ENCODE data around the gene OR52N5.

Gene OR52N5

DNA sequence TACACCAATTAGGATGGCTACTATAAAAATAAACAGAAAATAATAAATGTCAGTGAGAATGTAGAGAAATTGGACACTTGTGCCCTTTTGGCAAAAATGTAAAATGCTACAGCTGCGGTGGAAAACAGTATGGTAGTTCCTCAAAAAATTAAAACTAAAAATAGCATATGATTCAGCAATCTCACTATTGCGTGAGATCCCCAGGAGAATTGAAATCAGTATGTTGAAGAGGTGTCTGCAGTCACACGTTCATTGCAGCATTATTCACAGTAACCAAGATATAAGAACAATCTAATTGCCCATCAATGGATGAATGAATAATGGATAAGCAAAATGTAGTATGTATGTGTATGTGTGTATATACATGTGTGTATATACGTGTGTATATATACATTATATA is 32.4 kb upstream of the OR52N5 start:
- Histone ChIP-seq H3K9ac (ENCODE audit: low read length) (no peak overlapping the region), H3F3A (ENCODE audit: insufficient read depth, low read length) (no peaks in the 10 kb centered on the region), H3K9me2 (ENCODE audit: low read depth, low read length) (no peaks in the 10 kb centered on the region), H3K4me2 (ENCODE audit: low read length) (no peak overlapping the region), H3K4me3 (ENCODE audit: low read depth, low read length, poor library complexity, severe bottlenecking) (no peak overlapping the region), H3K36me3 (ENCODE audit: insufficient read depth, low read length) (no peaks in the 10 kb centered on the region), H3K79me2 (ENCODE audit: insufficient read depth, low read length) (no peaks in the 10 kb centered on the region), H3K4me1 (ENCODE audit: insufficient read depth, low read length, severe bottlenecking) (no peaks in the 10 kb centered on the region), H4K20me1 (ENCODE audit: insufficient read depth, low read length) (no peaks in the 10 kb centered on the region), H3K9me3 (ENCODE audit: low read length) (no peaks in the 10 kb centered on the region), H2AFZ (ENCODE audit: low read length) (no peak overlapping the region), H3K27me3 (ENCODE audit: insufficient read depth, low read length) (no peaks in the 10 kb centered on the region), H3K27ac (ENCODE audit: low read depth, low read length, poor library complexity, severe bottlenecking) (no peak overlapping the region)
- TF ChIP-seq, protein P1, sequence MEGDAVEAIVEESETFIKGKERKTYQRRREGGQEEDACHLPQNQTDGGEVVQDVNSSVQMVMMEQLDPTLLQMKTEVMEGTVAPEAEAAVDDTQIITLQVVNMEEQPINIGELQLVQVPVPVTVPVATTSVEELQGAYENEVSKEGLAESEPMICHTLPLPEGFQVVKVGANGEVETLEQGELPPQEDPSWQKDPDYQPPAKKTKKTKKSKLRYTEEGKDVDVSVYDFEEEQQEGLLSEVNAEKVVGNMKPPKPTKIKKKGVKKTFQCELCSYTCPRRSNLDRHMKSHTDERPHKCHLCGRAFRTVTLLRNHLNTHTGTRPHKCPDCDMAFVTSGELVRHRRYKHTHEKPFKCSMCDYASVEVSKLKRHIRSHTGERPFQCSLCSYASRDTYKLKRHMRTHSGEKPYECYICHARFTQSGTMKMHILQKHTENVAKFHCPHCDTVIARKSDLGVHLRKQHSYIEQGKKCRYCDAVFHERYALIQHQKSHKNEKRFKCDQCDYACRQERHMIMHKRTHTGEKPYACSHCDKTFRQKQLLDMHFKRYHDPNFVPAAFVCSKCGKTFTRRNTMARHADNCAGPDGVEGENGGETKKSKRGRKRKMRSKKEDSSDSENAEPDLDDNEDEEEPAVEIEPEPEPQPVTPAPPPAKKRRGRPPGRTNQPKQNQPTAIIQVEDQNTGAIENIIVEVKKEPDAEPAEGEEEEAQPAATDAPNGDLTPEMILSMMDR (IDR thresholded peaks at IDR 0.05; ENCODE audit: low read length) = no peak
- TF ChIP-seq EZH2 (IDR thresholded peaks at IDR 0.05; ENCODE audit: borderline replicate concordance, low read length) = no peak

DNA sequence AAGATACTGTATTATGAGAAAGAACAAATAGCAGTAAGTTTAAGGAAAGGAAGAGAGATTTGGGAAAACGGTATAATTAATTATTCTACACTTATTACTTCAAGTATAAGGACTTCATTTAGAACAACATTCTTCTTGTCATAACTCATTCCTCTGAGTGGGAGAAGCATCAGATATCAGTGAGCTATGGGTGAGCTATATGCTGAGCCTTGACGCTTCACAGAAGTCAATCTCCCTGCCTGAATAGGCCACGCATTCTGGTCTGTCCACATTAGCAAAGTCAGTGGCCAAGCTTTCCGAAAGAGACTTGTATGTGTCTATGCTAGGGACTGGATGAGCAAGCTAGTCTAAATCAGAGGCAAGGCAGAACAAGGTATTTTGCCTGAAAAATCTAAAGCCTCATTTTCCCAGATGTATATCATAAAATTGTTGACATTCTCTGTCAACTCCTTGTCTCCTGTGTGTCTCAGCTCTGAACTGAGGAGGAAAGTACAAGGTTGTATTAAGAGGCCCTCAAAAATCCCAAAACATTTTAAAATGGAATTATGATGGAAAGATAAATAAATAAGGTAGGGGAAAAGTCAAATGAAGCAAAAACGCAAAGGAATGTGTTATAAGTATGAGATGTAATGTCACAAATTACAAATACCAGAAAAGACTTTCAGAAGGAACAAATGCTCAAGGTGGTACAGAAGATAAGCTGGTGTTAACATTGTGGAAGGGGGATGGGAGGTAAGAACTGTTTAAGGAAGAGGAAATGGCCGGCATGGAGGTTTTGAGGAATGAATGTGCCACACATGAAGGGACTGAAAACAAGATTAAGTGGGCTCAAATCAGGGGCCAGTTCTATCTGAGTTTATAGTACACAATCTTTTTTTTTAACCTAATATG is 27.0 kb upstream of the OR52N5 start:
- H3K9ac ChIP-seq (ENCODE audit: low read length) = no peak overlapping the region
- no peak overlapping the region for H3K4me2 ChIP-seq (ENCODE audit: low read length)
- H3F3A ChIP-seq (ENCODE audit: insufficient read depth, low read length) = no peaks in the 10 kb centered on the region
- H3K79me2 ChIP-seq (ENCODE audit: insufficient read depth, low read length) = no peaks in the 10 kb centered on the region
- no peaks in the 10 kb centered on the region for H3K9me3 ChIP-seq (ENCODE audit: low read length)
- H3K36me3 ChIP-seq (ENCODE audit: insufficient read depth, low read length) = no peaks in the 10 kb centered on the region
- no peaks in the 10 kb centered on the region for H3K4me1 ChIP-seq (ENCODE audit: insufficient read depth, low read length, severe bottlenecking)
- no peak for TF ChIP-seq EZH2 (IDR thresholded peaks at IDR 0.05; ENCODE audit: borderline replicate concordance, low read length)
- TF ChIP-seq, protein P1 (IDR thresholded peaks at IDR 0.05; ENCODE audit: low read length) = no peak
- no peak overlapping the region for H3K4me3 ChIP-seq (ENCODE audit: low read depth, low read length, poor library complexity, severe bottlenecking)
- no peaks in the 10 kb centered on the region for H3K27me3 ChIP-seq (ENCODE audit: insufficient read depth, low read length)
- no peak overlapping the region for H3K27ac ChIP-seq (ENCODE audit: low read depth, low read length, poor library complexity, severe bottlenecking)
- no peaks in the 10 kb centered on the region for H4K20me1 ChIP-seq (ENCODE audit: insufficient read depth, low read length)
- no peak overlapping the region for H2AFZ ChIP-seq (ENCODE audit: low read length)
- H3K9me2 ChIP-seq (ENCODE audit: low read depth, low read length) = no peaks in the 10 kb centered on the region

DNA sequence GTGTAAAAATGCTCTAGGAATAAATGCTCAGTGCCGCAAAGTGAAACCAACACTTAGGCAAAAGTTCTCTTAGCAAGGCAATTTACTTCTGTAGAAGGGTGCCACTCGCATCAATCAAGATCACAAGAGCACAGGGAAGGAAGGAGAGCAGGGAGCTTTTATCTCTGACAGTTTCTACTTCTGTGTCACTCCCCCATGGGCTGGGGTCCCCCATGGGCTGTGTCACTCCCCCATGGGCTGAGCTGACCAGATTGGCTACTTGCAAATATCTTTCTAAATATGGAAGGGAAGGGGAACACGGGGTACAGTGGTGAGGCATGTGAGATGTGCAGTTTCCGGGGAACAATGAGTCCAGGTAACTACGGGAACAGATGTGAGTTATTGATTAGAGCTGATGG is 26.0 kb upstream of the OR52N5 start:
- H3K9me3 ChIP-seq (ENCODE audit: low read length) = no peaks in the 10 kb centered on the region
- no peaks in the 10 kb centered on the region for H3K4me1 ChIP-seq (ENCODE audit: insufficient read depth, low read length, severe bottlenecking)
- H2AFZ ChIP-seq (ENCODE audit: low read length) = no peak overlapping the region
- no peak overlapping the region for H3K9ac ChIP-seq (ENCODE audit: low read length)
- H3K36me3 ChIP-seq (ENCODE audit: insufficient read depth, low read length) = no peaks in the 10 kb centered on the region
- H3K27me3 ChIP-seq (ENCODE audit: insufficient read depth, low read length) = no peaks in the 10 kb centered on the region
- H3K4me3 ChIP-seq (ENCODE audit: low read depth, low read length, poor library complexity, severe bottlenecking) = no peak overlapping the region
- H3F3A ChIP-seq (ENCODE audit: insufficient read depth, low read length) = no peaks in the 10 kb centered on the region
- no peak for TF ChIP-seq EZH2 (IDR thresholded peaks at IDR 0.05; ENCODE audit: borderline replicate concordance, low read length)
- TF ChIP-seq, protein P1 (IDR thresholded peaks at IDR 0.05; ENCODE audit: low read length) = no peak
- no peaks in the 10 kb centered on the region for H4K20me1 ChIP-seq (ENCODE audit: insufficient read depth, low read length)
- H3K4me2 ChIP-seq (ENCODE audit: low read length) = no peak overlapping the region
- H3K79me2 ChIP-seq (ENCODE audit: insufficient read depth, low read length) = no peaks in the 10 kb centered on the region
- no peak overlapping the region for H3K27ac ChIP-seq (ENCODE audit: low read depth, low read length, poor library complexity, severe bottlenecking)
- H3K9me2 ChIP-seq (ENCODE audit: low read depth, low read length) = no peaks in the 10 kb centered on the region
